ENCODE data around the gene LRMDA. TPM values are rescaled to one million over a fixed set of nuclear protein-coding genes. Genes with fewer than 3 reads are reported as not detected.

Gene LRMDA
- total and polyA plus RNA-seq, 2 of the 4 experiments (the other 2 are of a cell fraction) = 0.07 TPM; not detected in 1

DNA sequence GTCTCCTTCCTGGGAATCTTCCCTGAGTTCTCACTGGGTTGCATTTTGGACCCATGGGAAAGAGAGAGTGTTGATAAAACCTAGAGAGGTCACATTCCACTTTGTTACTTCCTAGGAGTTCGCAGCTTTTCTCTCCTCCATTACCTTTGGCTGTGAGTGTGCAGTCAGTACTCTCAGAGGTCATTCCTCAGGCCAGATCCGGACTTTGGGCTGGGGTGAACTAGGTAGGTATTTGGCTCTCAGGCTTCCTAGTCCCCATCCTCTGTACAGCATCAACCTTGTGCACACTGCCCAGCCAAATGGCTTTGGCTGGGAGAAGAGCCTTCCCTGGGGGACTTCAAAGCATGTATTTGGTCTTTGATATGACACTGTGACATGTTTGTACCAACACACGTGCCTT lies 508.1 kb downstream of the LRMDA start:
- H3K27ac ChIP-seq (ENCODE audit: insufficient read depth, low read length) = no peak overlapping the region
- H4K8ac ChIP-seq (ENCODE audit: low read depth in 2 of 2, low read length in 2 of 2) = no peak overlapping the region
- no peak overlapping the region for H3K23ac ChIP-seq (ENCODE audit: low read depth, low read length)
- DNase-seq (no peak), ATAC-seq (ENCODE audit: low read depth) (no peak)
- no TSS peak for BruUV-seq (replicated peaks)
- H2AK9ac ChIP-seq (replicated peaks; ENCODE audit: low read depth, low read length, poor library complexity) = no peak overlapping the region
- in situ Hi-C loops (cut with MboI; ENCODE audit: low sequenced_read_pairs) (no loop called here), dilution Hi-C loops (cut with HindIII; ENCODE audit: low sequenced_read_pairs, unreplicated experiment) (no loop called here), intact Hi-C loops (cut with micrococcal nuclease) (no loop called here)
- H3K27me3 ChIP-seq (ENCODE audit: control insufficient read depth, insufficient read depth, low read length) = peaks cover 13% of the 10 kb centered on the region; the same call in 1 of the 2 replicates
- no peak overlapping the region for H2BK20ac ChIP-seq (ENCODE audit: low read depth, low read length)
- no peak overlapping the region for H2BK15ac ChIP-seq (ENCODE audit: low read depth, low read length)
- no CpG with 5 or more reads among the region's 3 CpGs for WGBS, 2 experiments (ENCODE audit: extremely low coverage in 2 of 2, insufficient read length in 1 of 2)
- no peaks in the 10 kb centered on the region for H3K36me3 ChIP-seq (ENCODE audit: control insufficient read depth, insufficient read depth, low read length)
- CTCF ChIA-PET = no interaction called here
- POLR2A ChIA-PET (ENCODE audit: unreplicated experiment) = no interaction called here
- no peak overlapping the region for H3K4me2 ChIP-seq (ENCODE audit: low read depth, low read length)
- no peaks in the 10 kb centered on the region for H3K4me1 ChIP-seq (ENCODE audit: control insufficient read depth, insufficient read depth, low read length)
- no peak overlapping the region for H4K5ac ChIP-seq (ENCODE audit: low read depth, low read length)
- no peak overlapping the region for H2BK120ac ChIP-seq (ENCODE audit: low read depth, low read length)
- H3K9me3 ChIP-seq (ENCODE audit: control insufficient read depth, insufficient read depth, low read length) = no peaks in the 10 kb centered on the region
- no peak overlapping the region for H4K91ac ChIP-seq (ENCODE audit: insufficient read depth, low read depth, low read length)
- H3K9ac ChIP-seq (ENCODE audit: low read depth, low read length) = no peak overlapping the region
- no peak overlapping the region for H3K4me3 ChIP-seq (ENCODE audit: insufficient read depth, low read depth, low read length)
- H3K14ac ChIP-seq (replicated peaks; ENCODE audit: low read depth, low read length) = no peak overlapping the region
- no peak overlapping the region for H2AFZ ChIP-seq (replicated peaks; ENCODE audit: low read length, poor library complexity)
- H2BK5ac ChIP-seq (ENCODE audit: low read depth, low read length, poor library complexity, severe bottlenecking) = no peak overlapping the region
- H3K9me1 ChIP-seq (ENCODE audit: insufficient read depth, low read length) = no peaks in the 10 kb centered on the region
- H3K79me1 ChIP-seq (ENCODE audit: low read depth in 1 of 2, low read length in 2 of 2) = no peaks in the 10 kb centered on the region
- H3K56ac ChIP-seq (ENCODE audit: extremely low read depth, insufficient read depth, low read length) = no peak overlapping the region
- no peak overlapping the region for H3K18ac ChIP-seq (ENCODE audit: low read depth, low read length)
- no peak overlapping the region for H2AK5ac ChIP-seq (ENCODE audit: low read depth, low read length)
- no peak overlapping the region for H3K4ac ChIP-seq (ENCODE audit: low read depth, low read length)
- TF ChIP-seq NFE2L2 (IDR thresholded peaks at IDR 0.05; ENCODE audit: low read depth, low read length) (no peak), USF2 (IDR thresholded peaks at IDR 0.05; ENCODE audit: low read depth, low read length) (no peak), SMC3 (IDR thresholded peaks at IDR 0.05; ENCODE audit: low read depth, low read length) (no peak), POLR2A (IDR thresholded peaks at IDR 0.05; ENCODE audit: low read depth, low read length) (no peak), MAZ (IDR thresholded peaks at IDR 0.05; ENCODE audit: borderline replicate concordance, low read depth, low read length) (no peak), BHLHE40 (IDR thresholded peaks at IDR 0.05; ENCODE audit: low read depth, low read length) (no peak), RAD21 (IDR thresholded peaks at IDR 0.05; ENCODE audit: low read length) (no peak), MXI1 (IDR thresholded peaks at IDR 0.05; ENCODE audit: borderline replicate concordance, low read depth, low read length) (no peak), RCOR1 (IDR thresholded peaks at IDR 0.05; ENCODE audit: insufficient replicate concordance, low read length) (no peak), ELK1 (IDR thresholded peaks at IDR 0.05; ENCODE audit: borderline replicate concordance, low read depth, low read length) (no peak), CEBPB (IDR thresholded peaks at IDR 0.05; ENCODE audit: low read depth, low read length) (no peak), CTCF (conservative IDR thresholded peaks at IDR 0.05; ENCODE audit: low read depth, low read length) (no peak), RFX5 (IDR thresholded peaks at IDR 0.05; ENCODE audit: low read depth, low read length) (no peak), CHD1 (IDR thresholded peaks at IDR 0.05; ENCODE audit: low read depth, low read length) (no peak)
- H4K20me1 ChIP-seq (ENCODE audit: insufficient read depth, low read length) = no peaks in the 10 kb centered on the region

Measured in IMR-90 (cell line).